GM12878 (cell line): ENCODE measurements around the gene PCCA. TPM values are rescaled to one million over a fixed set of nuclear protein-coding genes. Genes with fewer than 3 reads are reported as not detected.

Experiments used
- ATAC-seq: fragments of 200-7000 bp; cut with Tn5 transposase; 3 replicates; pipeline ENCODE4 v1.9.1; 2020; ENCODE audit warnings: mild to moderate bottlenecking, moderate library complexity
- BruUV-seq: library from RNA; stranded (reverse); fragments of 400-500 nt; replicated peaks from 2 replicates; lab custom pipeline; 2021; lab: Mats Ljungman, UMichigan
- CTCF ChIA-PET: fragments of 300-600 bp; sonication (Branson Sonifier 250); formaldehyde crosslinking; extraction: SDS; loops from one replicate; lab custom pipeline; 2021; ENCODE audit warnings: inconsistent platforms; lab: Yijun Ruan, JAX
- POLR2A ChIA-PET: fragments of 350-600 bp; formaldehyde crosslinking; extraction: SDS; loops from one replicate; lab custom pipeline; 2021; ENCODE audit warnings: inconsistent platforms; lab: Charles Lee
- RAD21 ChIA-PET: fragments of 300-600 bp; sonication (Branson Sonifier 250); formaldehyde crosslinking; loops from one replicate; lab custom pipeline; 2023; ENCODE audit warnings: antibody characterized with exemption; ENCODE audit not compliant: unreplicated experiment; lab: Charles Lee
- SMC1A ChIA-PET: fragments of 300-600 bp; sonication (Branson Sonifier 250); formaldehyde crosslinking; loops from one replicate; lab custom pipeline; 2023; ENCODE audit not compliant: unreplicated experiment, uncharacterized antibody; lab: Charles Lee
- DNase-seq: peaks from one replicate; pipeline ENCODE4 v3.0.0-alpha.2; 2011; ENCODE audit warnings: low read depth, low spot score
- FAIRE-seq: peaks from 3 replicates; lab custom pipeline; 2011; peaks lifted over from hg19 to GRCh38; lab: Jason Lieb, UNC
- H2AFZ ChIP-seq: 2 replicates; pipeline ENCODE4 v1.6.0; 2011; ENCODE audit warnings: low read depth, low read length, control low read depth; ENCODE audit not compliant: control insufficient read depth
- H3K27ac ChIP-seq: 2 replicates; pipeline ENCODE4 v1.5.1; 2011; ENCODE audit warnings: control low read depth; ENCODE audit not compliant: control insufficient read depth, insufficient read depth
- H3K27me3 ChIP-seq, 2 experiments: replicated peaks in 1 of 2; 2 replicates each; pipeline versions ENCODE4 v1.6.0 to v1.6.1; 2011; ENCODE audit warnings: low read length in 1 of 2; ENCODE audit not compliant: control insufficient read depth in 2 of 2, insufficient read depth in 2 of 2
- H3K36me3 ChIP-seq, 2 experiments: 2 replicates each; pipeline ENCODE4 v1.5.1; 2011; ENCODE audit warnings: low read length in 1 of 2; ENCODE audit not compliant: control insufficient read depth in 2 of 2, insufficient read depth in 2 of 2
- H3K4me1 ChIP-seq: 2 replicates; pipeline ENCODE4 v1.6.1; 2011; ENCODE audit warnings: mild to moderate bottlenecking, low read length, moderate library complexity, mixed read lengths; ENCODE audit not compliant: control insufficient read depth, insufficient read depth
- H3K4me2 ChIP-seq: 2 replicates; pipeline ENCODE4 v1.6.0; 2011; ENCODE audit warnings: control low read depth; ENCODE audit not compliant: control insufficient read depth, insufficient read depth
- H3K4me3 ChIP-seq: fragments of 200-600 bp; sonication (generic); 2 replicates; pipeline ENCODE4 v1.5.1; 2016
- H3K79me2 ChIP-seq: 2 replicates; pipeline ENCODE4 v1.6.0; 2011; ENCODE audit warnings: low read length; ENCODE audit not compliant: control insufficient read depth, insufficient read depth
- H3K9ac ChIP-seq: 2 replicates; pipeline ENCODE4 v1.8.0; 2011; ENCODE audit warnings: low read length, control low read depth, mixed read lengths; ENCODE audit not compliant: control insufficient read depth, insufficient read depth
- H3K9me3 ChIP-seq: replicated peaks from 3 replicates; pipeline ENCODE4 v1.5.1; 2011; ENCODE audit warnings: mild to moderate bottlenecking, low read length; ENCODE audit not compliant: control insufficient read depth, insufficient read depth
- H4K20me1 ChIP-seq: 2 replicates; pipeline ENCODE4 v1.6.0; 2011; ENCODE audit not compliant: control insufficient read depth, insufficient read depth
- KDM1A ChIP-seq: fragments of 200-600 bp; sonication (generic); IDR thresholded peaks from 2 replicates; pipeline ENCODE4 v1.6.1; 2016; ENCODE audit warnings: borderline replicate concordance
- SMARCA5 ChIP-seq: fragments of 450-650 bp; IDR thresholded peaks from 2 replicates; pipeline ENCODE4 v1.6.1; 2017; ENCODE audit warnings: mild to moderate bottlenecking
- TAF1 ChIP-seq: IDR thresholded peaks from 2 replicates; pipeline ENCODE4 v1.6.1; 2011; ENCODE audit warnings: mild to moderate bottlenecking, low read depth, low read length, borderline replicate concordance
- TCF7 ChIP-seq: IDR thresholded peaks from 2 replicates; pipeline ENCODE4 v1.6.1; 2014; ENCODE audit warnings: antibody characterized with exemption, borderline replicate concordance
- WRNIP1 ChIP-seq: IDR thresholded peaks from 2 replicates; pipeline ENCODE4 v1.6.1; 2011; ENCODE audit warnings: low read depth, low read length, improper control_type of control experiment, borderline replicate concordance
- in situ Hi-C: fragments of 300-500 bp; cut with MboI; formaldehyde crosslinking; loops from 9 replicates; pipeline ENCODE4 v1.14.3; 2018; ENCODE audit warnings: mixed read lengths
- intact Hi-C: fragments of 100-400 bp; cut with micrococcal nuclease; formaldehyde crosslinking; loops from one replicate; pipeline ENCODE4 v1.14.2; 2022; ENCODE audit not compliant: unreplicated experiment
- polyA plus RNA-seq, 11 experiments: library from polyadenylated mRNA; depleted of rRNA in 4 of 11; unstranded in 6 of 11; stranded (reverse) in 5 of 11; fragments of >200 nt; fragmentation: Nextera tagmentation in 4 of 11; fragmentation: Illumina TruSeq in 1 of 11; extraction: Ambion mirVana in 4 of 11; extraction: Trizol in 1 of 11; gene quantifications; 1 replicate in 1 of 11; 2 replicates in 10 of 11; pipeline versions ENCODE4 v1.2.1 to v1.2.3, GENCODE V29; 2011 to 2016; ENCODE audit warnings: inconsistent platforms in 2 of 11, missing spikeins in 2 of 11, low read depth in 1 of 11
- total RNA-seq, 4 experiments: library from RNA; depleted of rRNA in 3 of 4; stranded (reverse); fragments of >200 nt in 3 of 4; fragmentation: Illumina TruSeq in 1 of 4; extraction: Trizol in 1 of 4; gene quantifications; 2 replicates each; pipeline versions ENCODE4 v1.2.1 to v1.2.3, GENCODE V29; 2013 to 2021
- TF ChIP-seq, protein P1 (sequence below): fragments of 450-650 bp; IDR thresholded peaks from 2 replicates; pipeline ENCODE4 v1.6.1; 2016; ENCODE audit warnings: mild to moderate bottlenecking, moderate library complexity, borderline replicate concordance

Gene PCCA
- total and polyA plus RNA-seq, 10 of the 15 experiments (the other 5 are each of a cell fraction or from before 2014, with no cell fraction given), result 5.9 to 18.2 (median 12.4) TPM

DNA sequence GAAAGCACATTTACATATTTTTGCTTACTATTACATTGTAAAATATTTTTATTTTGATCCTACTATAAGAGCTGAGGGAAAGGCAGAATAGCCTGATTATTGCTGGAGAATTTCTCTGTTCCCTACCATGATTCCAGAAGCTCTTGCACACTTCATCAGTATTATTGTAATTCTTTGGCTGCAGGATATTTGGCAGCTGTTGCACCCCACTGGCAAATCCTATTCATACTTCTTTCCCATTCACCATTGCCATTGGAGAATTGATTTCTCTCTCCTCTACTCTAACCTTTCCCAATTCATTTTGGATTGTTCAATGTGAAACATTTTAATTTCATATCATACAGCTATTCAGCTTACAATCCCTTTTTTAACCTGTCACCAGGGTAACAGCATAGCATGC is 261.7 kb downstream of the PCCA start:
- Histone ChIP-seq H2AFZ (no peak overlapping the region), H3K36me3 (no peaks in the 10 kb centered on the region), H3K27me3 (no peaks in the 10 kb centered on the region), H3K4me3 (no peak overlapping the region), H3K9ac (no peak overlapping the region), H3K27ac (no peak overlapping the region), H4K20me1 (no peaks in the 10 kb centered on the region), H3K9me3 (no peaks in the 10 kb centered on the region), H3K79me2 (no peaks in the 10 kb centered on the region), H3K4me2 (no peak overlapping the region), H3K4me1 (no peaks in the 10 kb centered on the region)
- no TSS peak for BruUV-seq
- FAIRE-seq (no peak), DNase-seq (no peak), ATAC-seq (no peak)
- ChIA-PET RAD21 (no interaction called here), CTCF (no interaction called here), POLR2A (no interaction called here), SMC1A (no interaction called here)
- intact Hi-C loops, result no loop called here
- in situ Hi-C loops, result no loop called here
- no peak for TF ChIP-seq TCF7
- no peak for TF ChIP-seq TAF1
- TF ChIP-seq, protein P1, sequence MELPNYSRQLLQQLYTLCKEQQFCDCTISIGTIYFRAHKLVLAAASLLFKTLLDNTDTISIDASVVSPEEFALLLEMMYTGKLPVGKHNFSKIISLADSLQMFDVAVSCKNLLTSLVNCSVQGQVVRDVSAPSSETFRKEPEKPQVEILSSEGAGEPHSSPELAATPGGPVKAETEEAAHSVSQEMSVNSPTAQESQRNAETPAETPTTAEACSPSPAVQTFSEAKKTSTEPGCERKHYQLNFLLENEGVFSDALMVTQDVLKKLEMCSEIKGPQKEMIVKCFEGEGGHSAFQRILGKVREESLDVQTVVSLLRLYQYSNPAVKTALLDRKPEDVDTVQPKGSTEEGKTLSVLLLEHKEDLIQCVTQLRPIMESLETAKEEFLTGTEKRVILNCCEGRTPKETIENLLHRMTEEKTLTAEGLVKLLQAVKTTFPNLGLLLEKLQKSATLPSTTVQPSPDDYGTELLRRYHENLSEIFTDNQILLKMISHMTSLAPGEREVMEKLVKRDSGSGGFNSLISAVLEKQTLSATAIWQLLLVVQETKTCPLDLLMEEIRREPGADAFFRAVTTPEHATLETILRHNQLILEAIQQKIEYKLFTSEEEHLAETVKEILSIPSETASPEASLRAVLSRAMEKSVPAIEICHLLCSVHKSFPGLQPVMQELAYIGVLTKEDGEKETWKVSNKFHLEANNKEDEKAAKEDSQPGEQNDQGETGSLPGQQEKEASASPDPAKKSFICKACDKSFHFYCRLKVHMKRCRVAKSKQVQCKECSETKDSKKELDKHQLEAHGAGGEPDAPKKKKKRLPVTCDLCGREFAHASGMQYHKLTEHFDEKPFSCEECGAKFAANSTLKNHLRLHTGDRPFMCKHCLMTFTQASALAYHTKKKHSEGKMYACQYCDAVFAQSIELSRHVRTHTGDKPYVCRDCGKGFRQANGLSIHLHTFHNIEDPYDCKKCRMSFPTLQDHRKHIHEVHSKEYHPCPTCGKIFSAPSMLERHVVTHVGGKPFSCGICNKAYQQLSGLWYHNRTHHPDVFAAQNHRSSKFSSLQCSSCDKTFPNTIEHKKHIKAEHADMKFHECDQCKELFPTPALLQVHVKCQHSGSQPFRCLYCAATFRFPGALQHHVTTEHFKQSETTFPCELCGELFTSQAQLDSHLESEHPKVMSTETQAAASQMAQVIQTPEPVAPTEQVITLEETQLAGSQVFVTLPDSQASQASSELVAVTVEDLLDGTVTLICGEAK, result no peak
- no peak for TF ChIP-seq KDM1A
- no peak for TF ChIP-seq SMARCA5
- no peak for TF ChIP-seq WRNIP1
